Globus pallidus (tissue), 1 donor: ENCODE results near the gene MTR.
"Not testable (repeated sequence)": the region's sequence is repeated elsewhere in the genome, so short reads cannot be mapped to it uniquely, and the experiment has no call there.

Experiments
- DNase-seq: peaks from one replicate; pipeline ENCODE4 v3.0.0-alpha.2; 2015; ENCODE audit warnings: low spot score

Gene MTR

GRCh38 chr1:236904892-236905741 is 110.0 kb downstream of the MTR start:
- DNase-seq = no peak

GRCh38 chr1:236907205-236907604 is 112.1 kb downstream of the MTR start:
- no peak for DNase-seq

- DNase-seq = no peak
Observed at GRCh38 chr1:236908669-236909068, 113.6 kb downstream of the MTR start.

GRCh38 chr1:236911047-236911446 is 116.0 kb downstream of the MTR start:
- not testable (repeated sequence) for DNase-seq

GRCh38 chr1:236913371-236914037 is 118.4 kb downstream of the MTR start:
- no peak for DNase-seq

GRCh38 chr1:236914375-236914774 is 119.3 kb downstream of the MTR start:
- DNase-seq = no peak

GRCh38 chr1:236916131-236916800 is 121.2 kb downstream of the MTR start:
- no peak for DNase-seq

GRCh38 chr1:236917448-236917847 is 122.4 kb downstream of the MTR start:
- no peak for DNase-seq

- no peak for DNase-seq
Observed at GRCh38 chr1:236920286-236920894, 125.3 kb downstream of the MTR start.

- DNase-seq = no peak
Observed at GRCh38 chr1:236921610-236922009, 126.5 kb downstream of the MTR start.

- DNase-seq = no peak
Observed at GRCh38 chr1:236922190-236922589, 127.1 kb downstream of the MTR start.

GRCh38 chr1:236925386-236925785 is 130.3 kb downstream of the MTR start:
- no peak for DNase-seq

GRCh38 chr1:236930503-236930902 is 135.4 kb downstream of the MTR start:
- DNase-seq = no peak

GRCh38 chr1:236938760-236939159 is 143.7 kb downstream of the MTR start:
- no peak for DNase-seq

- no peak for DNase-seq
Observed at GRCh38 chr1:236942431-236942830, 147.3 kb downstream of the MTR start.

- no peak for DNase-seq
Observed at GRCh38 chr1:236944556-236944955, 149.5 kb downstream of the MTR start.

GRCh38 chr1:236945002-236945401 is 149.9 kb downstream of the MTR start:
- no peak for DNase-seq

GRCh38 chr1:236947794-236948193 is 152.7 kb downstream of the MTR start:
- no peak for DNase-seq

- DNase-seq = no peak
Observed at GRCh38 chr1:236948381-236948780, 153.3 kb downstream of the MTR start.

GRCh38 chr1:236948996-236949395 is 153.9 kb downstream of the MTR start:
- no peak for DNase-seq

- no peak for DNase-seq
Observed at GRCh38 chr1:236950365-236950764, 155.3 kb downstream of the MTR start.

- no peak for DNase-seq
Observed at GRCh38 chr1:236951672-236952071, 156.6 kb downstream of the MTR start.
